Muscle of leg (tissue), 11 donors: ENCODE measurements around the gene CALM1. TPM values are rescaled to one million over a fixed set of nuclear protein-coding genes. Genes with fewer than 3 reads are reported as not detected.

Experiments
- DNase-seq: peaks from one replicate; pipeline ENCODE4 v3.0.0; 2013
- H3K27ac ChIP-seq: one replicate; pipeline ENCODE4 v1.5.1; 2013; ENCODE audit warnings: mild to moderate bottlenecking, low read length, control low read depth
- H3K27me3 ChIP-seq: one replicate; pipeline ENCODE4 v1.6.1; 2013; ENCODE audit warnings: low read length; ENCODE audit not compliant: control insufficient read depth, insufficient read depth
- H3K36me3 ChIP-seq: one replicate; pipeline ENCODE4 v1.6.1; 2013; ENCODE audit warnings: low read length; ENCODE audit not compliant: control insufficient read depth, insufficient read depth
- H3K4me1 ChIP-seq: one replicate; pipeline ENCODE4 v1.6.1; 2013; ENCODE audit warnings: low read length; ENCODE audit not compliant: control insufficient read depth, insufficient read depth
- H3K4me3 ChIP-seq: one replicate; pipeline ENCODE4 v1.5.1; 2013; ENCODE audit warnings: low read length, control low read depth
- H3K9me3 ChIP-seq: replicated peaks from 2 replicates; pipeline ENCODE4 v1.6.1; 2013; ENCODE audit warnings: low read depth, low read length; ENCODE audit not compliant: control insufficient read depth
- WGBS: methylation state at CpG from one replicate; pipeline ENCODE4 v1.1.5; 2013; ENCODE audit warnings: missing lambda C conversion rate; ENCODE audit not compliant: insufficient coverage; 5-methylcytosine and 5-hydroxymethylcytosine counted together
- polyA plus RNA-seq, 8 donors: library from polyadenylated mRNA; unstranded; fragments of 120-200 nt; gene quantifications; one replicate each; pipeline versions ENCODE4 v1.2.1 to v1.2.3, GENCODE V29; 2013; ENCODE audit warnings: inconsistent platforms in 1 of 8, low replicate concordance in 1 of 8; ENCODE audit not compliant: insufficient read length in 8 of 8, insufficient read depth in 1 of 8
- total RNA-seq: library from RNA; stranded (reverse); fragments of 120-200 nt; gene quantifications from one replicate; pipeline ENCODE4 v1.2.4, GENCODE V29; 2013

Gene CALM1
- total and polyA plus RNA-seq, 9 donors, result 184 to 317 (median 235) TPM

DNA sequence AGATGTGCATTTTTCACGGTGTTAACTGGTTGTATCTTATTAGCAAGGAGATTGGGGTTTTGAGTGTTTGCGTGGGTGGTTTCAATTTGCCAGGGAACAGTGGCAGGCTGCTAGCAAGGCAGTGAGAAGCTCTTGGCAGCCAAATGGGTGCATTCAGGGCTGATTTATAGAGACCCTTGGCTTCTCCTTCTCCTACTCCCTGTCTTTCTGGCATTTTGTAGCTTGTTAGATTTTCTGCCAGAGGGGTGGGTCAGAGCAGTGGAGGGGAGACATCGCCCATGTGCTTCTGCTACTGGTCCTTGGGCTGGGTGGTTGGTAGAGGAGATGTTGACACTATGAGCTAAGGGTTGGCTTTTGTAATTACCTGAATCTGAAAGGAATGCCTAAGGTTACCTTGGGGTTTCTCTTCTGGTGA is 9.6 kb downstream of the CALM1 start:
- Histone ChIP-seq H3K27me3 (no peaks in the 10 kb centered on the region), H3K27ac (no peak overlapping the region), H3K9me3 (no peaks in the 10 kb centered on the region), H3K36me3 (peaks cover 48% of the 10 kb centered on the region), H3K4me3 (no peak overlapping the region), H3K4me1 (peaks cover 19% of the 10 kb centered on the region)
- 74% methylated on average over 2 of the region's 3 CpGs for WGBS
- no peak for DNase-seq

DNA sequence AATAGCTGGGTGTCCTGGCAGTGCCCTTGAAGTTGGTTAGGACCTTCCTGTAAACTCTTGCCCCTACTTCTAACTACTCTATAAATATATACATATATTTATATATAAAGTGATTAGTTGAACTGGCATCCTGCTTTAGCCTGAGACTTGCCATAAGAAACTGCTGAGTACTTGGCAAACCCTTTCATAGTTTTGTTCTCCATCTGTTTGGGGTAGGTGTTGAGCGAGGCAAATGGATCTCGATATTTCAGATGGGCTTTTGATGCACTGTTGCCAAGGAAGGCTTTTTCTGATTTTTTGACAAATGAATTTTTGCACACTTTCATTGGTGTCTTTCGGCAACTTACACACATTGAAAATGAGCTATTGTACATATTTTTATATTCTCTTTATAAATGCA is 10.4 kb downstream of the CALM1 start:
- Histone ChIP-seq H3K36me3 (peaks cover 39% of the 10 kb centered on the region), H3K4me1 (peaks cover 19% of the 10 kb centered on the region)

DNA sequence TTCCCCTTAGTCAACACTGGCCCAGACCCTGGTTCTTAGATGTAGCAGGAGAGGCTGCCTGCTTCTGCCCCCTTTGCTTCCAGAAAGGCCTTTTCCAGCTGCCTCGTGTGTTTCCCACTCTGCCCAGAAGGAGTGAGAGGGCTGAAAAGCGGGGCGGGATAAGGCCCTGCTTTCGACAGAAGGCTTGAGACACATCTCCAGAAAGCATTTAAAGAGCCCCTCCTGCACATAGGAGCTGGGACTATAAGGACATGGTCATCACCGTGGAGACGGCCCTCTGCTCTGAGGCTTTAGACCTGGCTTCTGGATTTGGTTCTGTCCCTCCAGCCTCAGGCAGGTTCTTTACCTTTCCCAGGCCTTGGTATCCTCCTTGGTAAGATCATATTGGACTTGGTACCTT is 11.9 kb downstream of the CALM1 start:
- Histone ChIP-seq H3K4me1 (peaks cover 19% of the 10 kb centered on the region), H3K9me3 (no peaks in the 10 kb centered on the region), H3K27ac (peak overlapping the region; percentile 94), H3K27me3 (no peaks in the 10 kb centered on the region), H3K36me3 (peaks cover 26% of the 10 kb centered on the region), H3K4me3 (no peak overlapping the region)
- 18% methylated on average over 4 of the region's 6 CpGs for WGBS
- no peak for DNase-seq

More for the DNA sequence above, 10.4 kb downstream of the CALM1 start:
- no CpG with 5 or more reads among the region's 3 CpGs for WGBS
- H3K27ac ChIP-seq, result no peak overlapping the region
- H3K27me3 ChIP-seq, result no peaks in the 10 kb centered on the region
- no peak for DNase-seq
- H3K9me3 ChIP-seq, result no peaks in the 10 kb centered on the region
- H3K4me3 ChIP-seq, result no peak overlapping the region

DNA sequence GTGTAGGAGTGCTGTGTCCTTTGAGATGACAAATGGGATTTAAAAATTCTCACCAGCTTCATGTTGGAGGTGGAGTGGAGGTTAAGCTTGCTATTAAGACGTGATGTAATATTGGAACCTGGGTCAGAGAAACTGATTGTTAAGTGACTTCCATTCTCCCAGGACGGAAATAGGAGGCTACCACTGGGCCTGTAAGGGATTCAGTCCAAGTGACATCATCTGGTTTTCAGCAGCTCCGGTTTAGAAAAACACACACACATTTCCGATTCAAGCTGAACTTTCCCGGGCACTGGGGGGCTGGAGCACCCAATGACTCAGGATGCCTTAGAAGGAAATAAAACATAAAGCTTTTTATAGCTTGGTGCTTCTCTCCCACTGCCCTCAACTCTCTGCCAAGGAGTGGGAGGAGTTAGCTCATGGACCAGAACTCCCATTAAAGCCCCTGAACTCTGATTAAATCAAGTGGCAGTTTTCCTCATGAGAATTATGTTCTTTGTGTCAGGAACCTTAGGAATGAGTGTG is 12.4 kb downstream of the CALM1 start:
- Histone ChIP-seq H3K36me3 (peaks cover 21% of the 10 kb centered on the region), H3K4me3 (no peak overlapping the region), H3K4me1 (peaks cover 19% of the 10 kb centered on the region), H3K9me3 (no peaks in the 10 kb centered on the region), H3K27ac (peak overlapping the region; percentile 94), H3K27me3 (no peaks in the 10 kb centered on the region)
- 6% methylated on average over 2 of the region's 5 CpGs for WGBS
- DNase-seq, result peak; percentile 93

DNA sequence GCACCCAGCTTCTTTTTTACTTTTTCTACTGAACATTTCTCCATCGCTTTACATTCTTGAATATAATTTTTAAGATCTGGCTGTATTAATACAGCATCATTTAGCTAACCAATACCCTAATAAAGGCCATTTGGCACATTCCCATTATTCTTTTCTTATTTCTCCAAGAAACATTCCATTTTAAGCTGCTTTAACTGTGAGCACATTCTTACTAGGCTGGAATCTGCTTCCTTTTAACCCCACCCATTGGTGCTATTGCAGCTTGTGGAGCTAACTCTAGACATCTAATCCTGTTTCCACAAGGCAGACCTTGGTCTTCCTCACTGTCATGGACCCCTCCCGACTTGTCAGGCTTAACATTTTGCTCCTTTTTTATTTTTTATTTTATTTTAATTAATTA is 15.2 kb downstream of the CALM1 start:
- Histone ChIP-seq H3K36me3 (no peaks in the 10 kb centered on the region), H3K27me3 (no peaks in the 10 kb centered on the region), H3K9me3 (no peaks in the 10 kb centered on the region), H3K4me3 (no peak overlapping the region), H3K4me1 (peaks cover 20% of the 10 kb centered on the region), H3K27ac (no peak overlapping the region)
- no peak for DNase-seq
- WGBS, result no CpG with 5 or more reads among the region's 2 CpGs

DNA sequence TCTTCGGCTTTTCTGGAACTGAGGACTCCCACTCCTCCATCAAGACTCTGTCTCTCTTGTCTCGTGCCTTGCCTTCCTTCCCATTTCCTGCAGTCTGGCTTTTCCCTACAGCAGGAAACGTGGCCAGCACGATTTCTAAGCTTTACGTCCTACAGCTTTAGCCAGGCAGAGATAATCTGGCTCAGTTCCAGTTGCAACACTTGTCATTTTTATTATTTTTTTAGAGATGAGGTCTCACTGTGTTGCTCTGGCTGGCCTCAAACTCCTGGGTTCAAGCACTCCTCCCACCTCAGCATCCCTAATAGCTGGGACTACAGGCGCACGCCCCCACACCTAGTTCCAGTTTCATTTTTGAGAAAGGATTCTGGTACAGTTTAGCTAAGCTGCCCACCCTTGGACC is 19.9 kb downstream of the CALM1 start:
- DNase-seq, result peak; percentile 70
- H3K9me3 ChIP-seq, result no peaks in the 10 kb centered on the region
- no peaks in the 10 kb centered on the region for H3K27me3 ChIP-seq
- peaks cover 22% of the 10 kb centered on the region for H3K4me1 ChIP-seq
- whole genome bisulfite sequencing, result 0% methylated on average over 2 of the region's 7 CpGs
- no peaks in the 10 kb centered on the region for H3K36me3 ChIP-seq
- peak overlapping the region; percentile 71 for H3K27ac ChIP-seq
- H3K4me3 ChIP-seq, result no peak overlapping the region

DNA sequence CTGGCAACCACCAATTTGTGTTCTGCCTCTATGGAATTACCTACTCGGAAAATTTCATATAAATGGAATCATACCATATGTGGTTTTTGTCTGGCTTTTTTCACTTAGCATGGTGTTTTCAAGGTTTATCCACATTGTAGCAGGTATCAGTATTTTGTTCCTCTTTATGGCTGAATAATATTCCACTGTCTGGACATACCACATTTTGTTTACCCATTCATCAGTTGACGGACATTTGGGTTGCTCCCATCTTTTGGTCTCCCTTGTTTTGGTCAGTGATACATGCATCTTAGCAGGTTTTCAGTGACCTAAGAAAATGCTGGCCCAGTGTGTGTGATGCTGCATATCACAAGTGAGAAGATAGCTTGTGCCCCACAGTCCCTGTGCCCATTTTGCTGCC is 21.2 kb downstream of the CALM1 start:
- no peaks in the 10 kb centered on the region for H3K27me3 ChIP-seq
- no peak overlapping the region for H3K27ac ChIP-seq
- DNase-seq, result no peak
- no peaks in the 10 kb centered on the region for H3K36me3 ChIP-seq
- 100% methylated on average over 1 of the region's 2 CpGs for WGBS
- no peak overlapping the region for H3K4me3 ChIP-seq
- H3K9me3 ChIP-seq, result no peaks in the 10 kb centered on the region
- peaks cover 22% of the 10 kb centered on the region for H3K4me1 ChIP-seq

DNA sequence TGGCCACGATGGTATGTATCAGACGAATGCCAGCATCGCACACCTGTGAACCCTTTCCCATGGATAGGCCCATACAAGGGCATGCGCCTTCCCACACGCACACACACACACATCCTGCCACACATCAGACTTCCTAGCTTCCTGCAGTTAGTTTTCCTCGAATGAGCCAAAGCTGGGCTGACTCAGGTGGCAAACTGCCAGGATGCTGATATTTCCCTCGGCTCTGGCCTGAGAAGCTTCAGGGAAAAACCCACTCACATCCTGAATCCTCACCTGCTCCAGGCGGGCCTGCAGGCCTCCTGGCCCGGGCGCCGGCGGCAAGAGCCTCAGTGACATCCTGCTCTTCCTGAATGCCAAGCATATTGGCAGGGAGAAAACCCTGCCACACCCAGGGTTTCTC is 22.4 kb downstream of the CALM1 start:
- Histone ChIP-seq H3K27me3 (no peaks in the 10 kb centered on the region), H3K36me3 (no peaks in the 10 kb centered on the region), H3K9me3 (no peaks in the 10 kb centered on the region), H3K4me3 (no peak overlapping the region), H3K27ac (peak overlapping the region; percentile 69), H3K4me1 (peaks cover 25% of the 10 kb centered on the region)
- DNase-seq, result peak; percentile 93
- 32% methylated on average over 7 of the region's 12 CpGs for WGBS

DNA sequence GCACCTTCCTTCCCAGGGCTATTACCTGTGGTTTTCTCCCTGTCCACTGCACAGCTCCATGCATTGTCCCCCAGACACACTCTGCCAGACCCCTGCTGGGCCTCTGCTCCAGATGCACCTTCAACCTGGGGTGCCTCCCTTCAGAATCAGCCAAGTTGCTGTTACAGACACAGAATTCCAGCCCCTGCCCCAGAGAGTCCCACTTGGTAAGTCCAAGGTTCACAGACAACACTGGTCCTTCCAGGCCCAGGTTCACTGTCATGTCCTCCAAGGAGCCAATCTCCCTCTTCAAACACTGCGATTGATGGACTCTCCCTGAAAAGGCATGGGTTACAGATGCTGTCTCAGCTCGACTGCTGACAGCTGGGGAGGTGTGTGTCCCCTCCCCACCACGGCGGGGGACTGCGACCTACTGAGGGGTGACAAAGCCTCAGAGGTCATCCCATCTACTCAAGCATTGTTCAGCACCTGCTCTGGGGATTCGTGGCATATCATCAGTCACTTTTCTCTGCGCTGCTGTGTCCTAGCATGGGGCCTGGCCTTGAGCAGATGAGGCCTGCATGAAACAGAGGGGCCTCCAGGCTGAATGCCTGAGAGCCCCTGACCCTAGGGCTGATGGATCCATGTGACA is 24.3 kb downstream of the CALM1 start:
- peaks cover 35% of the 10 kb centered on the region for H3K4me1 ChIP-seq
- no peaks in the 10 kb centered on the region for H3K27me3 ChIP-seq
- H3K27ac ChIP-seq, result no peak overlapping the region
- no peaks in the 10 kb centered on the region for H3K9me3 ChIP-seq
- WGBS, result 62% methylated on average over 6 of the region's 7 CpGs
- no peaks in the 10 kb centered on the region for H3K36me3 ChIP-seq
- no peak overlapping the region for H3K4me3 ChIP-seq
- DNase-seq, result no peak

DNA sequence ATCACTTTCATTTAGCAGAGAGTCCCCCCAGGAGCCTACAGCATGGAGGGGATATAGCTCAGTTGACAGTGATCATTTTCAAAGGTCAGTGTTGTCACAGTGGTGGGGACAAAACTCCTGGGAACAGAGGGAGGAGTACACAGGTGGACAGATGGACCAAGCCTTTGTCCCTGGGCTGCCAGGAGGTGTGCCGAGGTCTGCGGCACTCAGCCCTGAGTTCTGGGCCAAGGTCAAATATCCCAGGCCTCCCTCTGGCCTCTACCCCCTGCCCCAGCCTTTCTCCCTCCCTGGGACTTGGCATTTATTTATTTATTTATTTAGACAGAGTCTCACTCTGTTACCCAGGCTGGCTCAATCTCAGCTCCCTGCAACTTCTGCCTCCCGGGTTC is 24.8 kb downstream of the CALM1 start:
- no peak for DNase-seq
- no peak overlapping the region for H3K27ac ChIP-seq
- H3K4me1 ChIP-seq, result peaks cover 33% of the 10 kb centered on the region
- H3K27me3 ChIP-seq, result no peaks in the 10 kb centered on the region
- H3K36me3 ChIP-seq, result no peaks in the 10 kb centered on the region
- no peak overlapping the region for H3K4me3 ChIP-seq
- no peaks in the 10 kb centered on the region for H3K9me3 ChIP-seq
- WGBS, result 100% methylated on average over 1 of the region's 3 CpGs

DNA sequence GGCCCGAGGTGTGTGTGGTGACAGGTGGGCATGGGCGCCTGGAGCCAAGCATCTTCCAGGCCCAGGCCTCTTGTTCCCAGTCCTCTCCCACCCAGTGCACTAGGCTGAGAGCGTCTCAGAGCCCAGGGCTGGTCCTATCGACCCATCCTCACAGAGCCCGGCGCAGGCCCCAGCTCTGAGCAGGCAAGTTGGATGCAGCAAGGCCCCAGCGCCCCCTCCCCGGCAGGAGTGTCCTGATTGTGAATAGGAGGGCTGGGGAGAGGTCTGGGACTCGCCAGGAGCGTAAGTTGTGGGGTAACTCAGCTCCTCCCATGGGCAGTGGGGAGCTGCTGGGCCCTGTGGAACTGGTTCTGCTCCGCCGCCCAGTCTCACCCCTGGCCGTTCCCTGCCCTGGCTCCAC is 26.3 kb downstream of the CALM1 start:
- H3K9me3 ChIP-seq, result no peaks in the 10 kb centered on the region

More for the DNA sequence above, 26.3 kb downstream of the CALM1 start:
- Histone ChIP-seq H3K4me1 (peaks cover 37% of the 10 kb centered on the region), H3K27ac (no peak overlapping the region), H3K4me3 (no peak overlapping the region), H3K27me3 (no peaks in the 10 kb centered on the region), H3K36me3 (no peaks in the 10 kb centered on the region)
- WGBS, result 87% methylated on average over 10 of the region's 13 CpGs
- DNase-seq, result no peak
